H4 (cell line): ENCODE measurements around the gene CNIH3. TPM values are rescaled to one million over a fixed set of nuclear protein-coding genes. Genes with fewer than 3 reads are reported as not detected.
"Not testable (repeated sequence)": the region's sequence is repeated elsewhere in the genome, so short reads cannot be mapped to it uniquely, and the experiment has no call there.

Experiments
- DNase-seq: peaks from one replicate; pipeline ENCODE4 v3.0.0-alpha.2; 2015; ENCODE audit warnings: low spot score
- total RNA-seq: library from RNA; depleted of rRNA; stranded (reverse); fragments of >200 nt; shearing (Covaris generic); gene quantifications from 2 replicates; pipeline ENCODE4 v1.2.3, GENCODE V29; 2014; rRNA removed

Gene CNIH3
- total RNA-seq = 0.41 and 2.5 TPM in 2 replicates

- no peak for DNase-seq
These were observed at the start of gene CNIH3 for GRCh38 chr1:224615861-224616755. Gene CNIH3, plus strand, starts transcription at chr1:224616317. Its CDS starts 858 bp downstream, at chr1:224617175.

DNA sequence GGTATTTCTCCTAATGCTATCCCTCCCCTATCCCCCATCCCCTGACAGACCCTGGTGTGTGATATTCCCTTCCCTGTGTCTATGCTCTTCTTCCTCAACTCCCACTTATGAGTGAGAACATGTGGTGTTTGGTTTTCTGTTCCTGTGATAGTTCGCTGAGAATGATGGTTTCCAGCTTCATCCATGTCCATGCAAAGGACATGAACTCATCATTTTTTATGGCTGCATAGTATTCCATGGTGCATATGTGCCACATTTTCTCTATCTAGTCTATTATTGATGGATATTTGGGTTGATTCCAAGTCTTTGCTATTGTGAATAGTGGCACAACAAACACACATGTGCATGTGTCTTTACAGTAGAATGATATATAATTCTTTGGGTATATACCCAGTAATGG is 49.6 kb upstream of the CNIH3 start:
- DNase-seq = not testable (repeated sequence)

- no peak for DNase-seq
These were observed 46.8 kb upstream of the CNIH3 start for GRCh38 chr1:224569276-224569675.

DNA sequence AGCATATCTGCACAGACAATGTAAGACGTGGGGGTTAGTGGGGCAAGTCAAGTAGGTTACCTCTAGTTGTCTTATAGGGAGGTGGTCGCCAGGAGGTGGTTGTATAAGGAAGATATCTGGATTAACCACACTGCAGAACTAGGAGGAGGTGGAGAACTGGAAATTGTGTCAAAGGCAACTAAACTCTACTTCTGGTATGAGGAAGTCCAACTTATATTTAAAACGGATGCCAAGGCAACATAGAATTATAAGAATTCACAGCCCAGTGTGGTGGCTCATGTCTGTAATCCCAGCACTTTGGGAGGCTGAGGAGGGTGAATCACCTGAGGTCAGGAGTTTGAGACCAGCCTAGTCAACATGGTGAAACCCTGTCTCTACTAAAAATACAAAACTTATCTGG is 44.1 kb upstream of the CNIH3 start:
- DNase-seq = not testable (repeated sequence)

GRCh38 chr1:224579526-224579925 is 36.6 kb upstream of the CNIH3 start:
- no peak for DNase-seq

- DNase-seq = no peak
These were observed 36.1 kb upstream of the CNIH3 start for GRCh38 chr1:224580006-224580405.

GRCh38 chr1:224582041-224582440 is 34.1 kb upstream of the CNIH3 start:
- DNase-seq = peak; percentile 8

- no peak for DNase-seq
These were observed 32.3 kb upstream of the CNIH3 start for GRCh38 chr1:224583774-224584173.

DNA sequence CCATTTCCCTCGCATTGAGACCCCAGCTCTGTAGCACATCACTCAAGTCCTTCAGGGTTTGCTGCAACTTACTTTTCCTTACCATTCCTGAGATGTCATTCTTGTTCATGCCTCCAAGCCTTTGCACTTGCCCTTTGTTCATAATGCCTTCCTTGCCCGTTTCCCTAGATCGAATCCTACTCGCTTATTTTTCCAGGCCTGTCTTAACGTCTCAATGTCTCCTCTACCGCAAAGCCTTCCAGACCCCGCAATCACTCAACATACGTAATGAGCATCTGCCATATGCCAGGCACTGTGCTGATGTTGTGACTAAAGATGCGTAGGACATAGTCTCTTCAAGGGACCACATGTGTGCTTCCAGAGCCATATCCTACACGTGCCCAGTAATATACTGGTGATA is 31.1 kb upstream of the CNIH3 start:
- DNase-seq = no peak

DNA sequence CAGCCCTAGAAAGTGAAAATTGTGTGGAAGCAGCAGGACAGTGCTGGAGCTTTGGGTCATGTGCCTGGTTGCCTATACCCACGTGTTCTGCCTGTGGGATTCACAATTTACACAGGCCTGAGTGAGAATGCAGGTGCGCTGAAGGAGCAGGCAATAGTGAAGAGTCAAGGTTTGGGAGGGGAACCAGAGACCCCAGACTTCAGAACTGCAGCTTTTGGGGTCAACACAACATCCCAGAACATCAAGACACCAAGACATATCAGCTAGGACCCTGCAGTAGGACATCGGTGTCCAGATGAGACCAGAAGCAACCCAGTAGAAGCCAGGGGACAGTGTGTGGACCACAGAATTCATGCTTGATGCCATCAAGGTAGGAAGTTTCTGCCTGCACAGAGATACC is 29.1 kb upstream of the CNIH3 start:
- DNase-seq = no peak

DNA sequence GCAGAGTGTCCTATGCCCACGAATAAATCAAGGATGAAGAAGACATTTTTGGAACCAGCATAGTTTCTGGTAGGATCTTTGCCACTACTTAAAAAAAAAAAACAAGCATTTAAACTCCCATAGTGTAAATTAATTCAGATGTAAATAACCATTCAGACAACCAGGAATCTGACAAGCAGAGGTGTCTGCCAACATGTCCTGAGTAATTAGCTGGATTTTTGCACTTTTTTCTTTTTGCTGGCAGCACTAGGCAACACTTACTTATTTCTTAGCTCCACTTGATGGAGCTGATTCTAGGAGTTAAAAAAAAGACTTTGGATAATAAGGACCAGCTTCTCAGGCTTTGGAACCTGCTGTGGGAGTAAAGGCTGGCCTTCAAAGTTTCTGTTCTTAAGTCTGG is 27.6 kb upstream of the CNIH3 start:
- DNase-seq = no peak

- no peak for DNase-seq
These were observed 27.1 kb upstream of the CNIH3 start for GRCh38 chr1:224589006-224589405.

GRCh38 chr1:224591326-224591725 is 24.8 kb upstream of the CNIH3 start:
- DNase-seq = no peak

DNA sequence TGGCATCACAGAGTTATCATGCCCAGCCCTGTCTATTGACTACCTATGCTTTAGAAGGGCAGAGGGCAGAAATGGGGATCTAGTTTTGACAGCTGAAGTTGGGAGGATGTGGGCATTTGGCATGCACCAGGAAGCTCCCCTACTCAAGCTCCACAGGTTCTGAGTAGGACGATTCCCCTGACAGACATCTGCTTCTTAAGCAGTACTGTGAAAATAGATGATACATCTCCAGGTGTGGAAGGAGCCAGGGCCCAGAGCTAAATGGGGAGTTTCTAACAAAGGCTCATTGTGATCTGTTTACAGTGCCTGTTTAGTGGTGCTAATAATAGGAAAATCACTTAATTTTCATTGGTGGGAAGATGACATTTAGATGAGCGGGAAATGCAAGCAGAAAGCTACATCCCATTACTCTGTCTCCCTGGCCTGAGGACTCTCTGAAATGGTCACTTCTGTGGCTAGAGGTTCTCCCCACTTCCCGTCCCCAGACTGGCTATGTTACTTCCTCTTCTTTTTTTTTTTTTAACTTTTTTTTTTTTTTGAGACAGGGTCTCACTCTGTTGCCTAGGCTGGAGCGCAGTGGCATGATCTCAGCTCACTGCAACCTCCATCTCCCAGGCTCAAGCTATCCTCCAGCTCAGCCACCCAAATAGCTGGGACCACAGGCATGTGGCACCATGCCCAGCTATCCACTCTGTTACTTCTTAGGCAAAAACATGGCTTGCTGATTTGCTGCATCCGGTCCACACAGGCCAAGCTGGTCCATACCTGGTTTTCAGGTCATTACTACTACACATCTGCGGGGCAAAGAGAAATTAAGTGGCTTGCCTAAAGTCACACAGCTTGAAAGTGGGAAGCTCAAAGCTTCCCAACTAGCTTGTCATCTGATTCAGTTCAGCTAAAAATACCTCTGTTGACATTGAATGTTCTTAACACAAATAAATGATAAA is 23.2 kb upstream of the CNIH3 start:
- DNase-seq = peak; percentile 99

- no peak for DNase-seq
These were observed 21.8 kb upstream of the CNIH3 start for GRCh38 chr1:224594360-224594759.

DNA sequence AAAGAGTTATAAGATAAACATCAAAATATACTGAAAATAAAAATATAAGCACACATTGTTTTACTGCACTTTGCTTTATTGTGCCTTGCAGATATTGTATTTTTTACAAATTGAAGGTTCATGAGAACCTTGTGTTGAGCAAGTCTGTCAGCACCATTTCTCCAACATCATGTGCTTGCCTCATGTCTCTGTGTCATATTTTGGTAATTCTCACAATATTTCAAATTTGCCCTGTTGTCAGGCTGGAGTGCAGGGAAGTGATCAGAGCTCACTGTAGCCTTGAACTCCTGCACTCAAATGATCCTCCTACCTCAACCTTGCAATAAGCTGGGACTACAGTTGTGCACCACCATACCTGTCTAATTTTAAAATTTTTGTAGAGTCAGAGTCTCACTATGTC is 21.3 kb upstream of the CNIH3 start:
- DNase-seq = no peak

DNA sequence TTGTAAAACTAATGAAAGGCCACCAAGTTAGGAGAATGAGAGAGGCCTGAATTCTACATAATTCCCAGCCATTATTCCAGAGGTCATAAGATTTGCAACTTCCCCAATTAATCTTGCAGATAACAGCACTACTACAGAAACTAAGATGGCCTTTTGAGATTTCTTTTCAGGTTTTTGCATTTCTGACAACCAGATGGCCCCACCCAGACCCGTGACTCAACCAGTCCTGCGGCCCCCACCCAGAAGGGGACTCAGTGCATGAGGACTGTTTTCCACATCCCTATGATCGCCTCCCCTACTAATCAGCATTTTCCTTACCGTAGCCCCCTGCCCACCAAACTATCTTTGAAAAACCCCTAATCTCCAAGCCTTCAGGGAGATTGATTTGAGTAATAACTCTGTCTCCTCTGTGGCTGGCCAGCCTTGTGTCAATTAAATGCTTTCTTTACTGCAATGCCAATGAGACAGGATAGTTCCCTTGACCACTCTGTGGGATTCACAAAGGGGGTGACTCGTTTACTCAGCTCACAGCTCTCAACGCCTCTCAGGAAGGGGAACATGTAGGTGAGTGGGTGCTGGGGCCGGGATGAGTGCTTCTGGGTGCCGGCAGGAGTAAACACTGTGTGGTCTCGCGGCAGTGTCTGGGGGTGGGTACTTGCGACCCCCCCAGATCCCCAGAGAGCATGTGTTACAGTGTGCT is 10.5 kb upstream of the CNIH3 start:
- no peak for DNase-seq

DNA sequence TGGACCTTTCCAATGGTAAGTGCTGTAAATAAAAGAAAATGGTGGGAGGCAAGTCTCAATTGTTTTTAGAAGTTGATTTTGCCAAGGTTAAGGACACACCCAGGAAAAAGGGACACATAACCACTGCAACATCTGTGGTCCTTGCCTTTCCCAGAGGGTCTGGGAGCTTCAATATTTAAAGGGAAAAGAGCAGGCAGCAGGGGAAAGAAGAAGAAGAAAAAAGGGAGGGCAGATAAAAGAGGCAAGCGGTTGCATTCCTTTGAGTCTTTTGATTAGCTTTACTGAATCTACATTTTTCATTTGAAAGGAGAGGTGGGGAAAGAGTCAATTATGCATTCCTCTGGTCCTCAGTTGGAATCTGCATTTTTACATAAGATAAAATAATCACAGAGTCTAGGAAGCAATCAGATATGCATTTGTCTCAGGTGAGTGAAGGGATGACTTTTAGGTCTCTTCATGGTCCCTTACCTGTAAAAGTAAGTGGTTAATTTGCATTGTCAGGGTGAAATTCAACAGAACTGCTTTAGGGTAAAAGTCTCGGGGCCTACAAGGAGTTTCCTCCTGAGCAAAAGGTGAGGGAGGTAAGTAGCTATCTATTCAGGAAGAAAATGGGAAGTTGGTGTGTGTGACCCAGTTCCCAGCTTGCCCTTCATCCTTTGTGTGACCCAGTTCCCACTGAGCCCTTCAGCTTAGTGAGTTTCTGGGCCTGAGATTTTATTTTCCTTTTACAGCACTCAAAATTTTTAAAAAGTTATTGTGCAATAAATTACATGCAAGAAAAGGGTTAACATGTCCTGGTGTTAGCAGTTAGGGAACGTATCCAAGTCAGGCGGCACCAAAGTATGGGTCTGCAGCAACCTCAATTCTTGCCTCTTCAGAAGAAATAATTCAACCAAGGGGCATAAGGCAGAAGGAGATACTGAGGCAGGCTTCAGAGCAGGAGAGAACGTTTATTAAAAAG is 8.6 kb upstream of the CNIH3 start:
- DNase-seq = no peak

GRCh38 chr1:224609333-224609732 is 6.8 kb upstream of the CNIH3 start:
- no peak for DNase-seq

- no peak for DNase-seq
These were observed 3.9 kb upstream of the CNIH3 start for GRCh38 chr1:224612246-224612645.

GRCh38 chr1:224613486-224613885 is 2.6 kb upstream of the CNIH3 start:
- DNase-seq = no peak
